T-helper 9 cell (primary cell): Measurements from ENCODE around the gene ZNRD2.
"Not testable (repeated sequence)": the region's sequence is repeated elsewhere in the genome, so short reads cannot be mapped to it uniquely, and the experiment has no call there.

Experiments
- DNase-seq: peaks from one replicate; pipeline ENCODE4 v3.0.0-alpha.2; 2020

ZNRD2 gene

DNA sequence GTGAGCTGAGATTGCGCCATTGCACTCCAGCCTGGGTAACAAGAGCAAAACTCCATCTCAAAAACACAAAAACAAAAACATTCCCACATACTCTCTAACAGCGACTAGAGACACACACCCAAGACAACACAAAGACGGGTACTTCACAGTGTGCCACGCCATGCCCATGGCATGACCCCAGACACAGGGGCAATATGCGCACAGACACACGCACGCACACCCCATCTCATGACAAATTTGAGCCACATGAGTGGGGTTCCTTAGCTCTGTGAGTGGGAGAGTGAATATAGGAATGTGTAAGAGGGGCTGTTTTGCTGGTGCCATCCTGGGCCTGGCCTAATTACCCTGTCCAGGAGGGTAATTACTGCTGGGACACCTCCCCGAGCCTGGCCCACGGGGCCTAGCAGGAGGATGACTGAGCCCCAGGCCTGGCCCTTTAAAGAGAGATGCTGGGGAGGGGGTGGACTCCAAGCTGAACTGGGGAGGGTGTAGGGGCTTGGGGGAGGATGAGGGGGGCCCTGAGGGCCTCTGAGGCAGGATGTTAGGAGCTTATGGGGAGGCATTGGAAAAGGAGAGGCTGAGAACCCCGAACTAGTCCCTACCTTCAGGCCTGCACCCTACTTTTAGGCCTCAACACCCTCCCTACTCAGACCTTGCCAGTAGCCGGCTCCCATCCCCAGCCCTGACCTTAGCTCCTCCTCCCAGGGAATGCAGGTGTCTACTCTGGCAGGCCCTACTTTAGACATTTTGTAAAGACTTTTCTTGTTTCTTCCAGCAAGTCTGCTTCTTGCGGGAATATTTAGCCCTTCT lies 13.6 kb upstream of the ZNRD2 start:
- no peak for DNase-seq

DNA sequence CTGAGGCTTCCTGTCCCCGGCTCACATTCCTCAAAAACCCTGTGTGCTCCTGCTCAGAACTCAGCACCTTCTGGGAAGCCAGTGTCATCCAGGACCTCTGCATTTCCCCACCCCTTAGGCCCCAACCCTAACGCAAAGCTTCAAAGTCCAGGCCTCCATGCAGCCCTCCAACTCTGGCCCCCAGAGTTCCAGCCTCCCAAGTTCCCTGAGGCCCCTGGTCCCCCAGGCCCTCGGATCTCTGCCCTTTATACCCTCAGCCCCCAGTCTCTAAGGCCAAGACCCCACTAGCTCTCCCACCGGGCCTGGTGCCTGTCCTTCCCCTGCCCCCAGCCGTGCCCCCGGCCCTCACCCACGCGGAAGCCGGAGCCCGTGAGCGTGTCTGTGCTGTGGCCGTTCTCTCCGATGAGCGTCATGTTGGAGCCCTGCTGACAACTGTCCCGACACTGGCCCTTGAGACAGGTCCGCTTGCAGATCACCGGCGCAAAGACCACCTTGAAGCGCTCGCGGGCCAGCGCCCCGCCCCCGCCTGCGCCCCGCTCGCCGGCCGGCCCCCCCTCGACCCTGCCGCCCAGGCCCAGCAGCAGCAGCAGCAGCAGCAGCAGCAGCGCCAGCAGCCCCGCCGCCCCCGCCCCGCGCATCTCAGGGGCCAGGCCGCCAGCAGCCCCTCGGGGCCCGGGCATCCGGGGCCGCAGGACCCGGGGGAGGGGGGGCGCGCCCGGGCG lies 12.8 kb upstream of the ZNRD2 start:
- DNase-seq = no peak

DNA sequence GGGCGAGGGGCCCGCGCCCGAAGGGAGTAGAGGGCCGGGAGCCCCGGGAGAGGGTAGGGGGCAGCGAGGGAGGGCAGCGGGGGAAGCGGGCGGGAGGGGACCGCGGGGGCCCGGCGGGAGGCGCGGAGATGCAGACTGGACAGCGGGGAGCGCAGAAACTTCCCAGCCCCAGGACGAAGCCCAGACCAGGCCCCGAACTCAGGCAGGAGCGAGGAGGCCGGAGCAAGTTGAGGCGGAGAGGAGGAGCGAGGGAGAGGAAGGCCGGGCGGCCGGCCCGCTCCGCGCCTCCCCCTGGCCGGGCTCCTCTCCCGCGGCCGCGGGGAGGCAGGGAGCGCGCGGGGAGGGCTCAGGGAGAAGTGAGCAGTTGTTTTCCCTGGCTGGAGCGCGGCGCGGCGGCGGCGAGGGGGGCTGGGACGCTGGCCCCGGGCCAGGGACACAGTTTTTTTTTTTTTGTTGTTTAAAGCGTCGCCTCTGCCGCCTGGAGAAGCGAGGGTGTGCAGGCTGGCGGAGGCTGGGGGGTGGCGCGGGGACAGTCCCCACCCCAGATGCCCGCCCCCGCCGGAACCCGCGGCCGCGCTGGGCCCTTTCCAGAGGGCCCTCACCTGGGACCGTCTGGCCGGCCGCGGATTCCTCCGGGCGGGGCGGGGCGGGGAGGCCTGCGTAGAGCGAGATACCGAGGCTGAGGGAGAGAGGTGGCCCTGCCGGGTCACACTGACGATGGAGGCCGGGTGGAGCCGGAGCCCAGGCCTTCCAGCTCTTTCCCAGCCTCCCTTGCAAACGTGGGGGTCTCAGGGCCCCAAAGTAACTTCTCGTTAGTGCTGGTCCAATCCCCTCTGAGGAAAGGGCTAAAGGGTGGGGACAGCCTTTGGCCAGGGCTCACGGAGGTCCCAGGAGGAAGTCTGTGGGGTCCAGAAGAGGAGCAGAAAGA lies 12.0 kb upstream of the ZNRD2 start, which contains the start of gene LTBP3:
Gene LTBP3 (minus strand): TSS at position 358 of the 928 bp plus-strand sequence. CDS start 400 bp downstream, outside the sequence.
- peak; percentile 38 for DNase-seq

DNA sequence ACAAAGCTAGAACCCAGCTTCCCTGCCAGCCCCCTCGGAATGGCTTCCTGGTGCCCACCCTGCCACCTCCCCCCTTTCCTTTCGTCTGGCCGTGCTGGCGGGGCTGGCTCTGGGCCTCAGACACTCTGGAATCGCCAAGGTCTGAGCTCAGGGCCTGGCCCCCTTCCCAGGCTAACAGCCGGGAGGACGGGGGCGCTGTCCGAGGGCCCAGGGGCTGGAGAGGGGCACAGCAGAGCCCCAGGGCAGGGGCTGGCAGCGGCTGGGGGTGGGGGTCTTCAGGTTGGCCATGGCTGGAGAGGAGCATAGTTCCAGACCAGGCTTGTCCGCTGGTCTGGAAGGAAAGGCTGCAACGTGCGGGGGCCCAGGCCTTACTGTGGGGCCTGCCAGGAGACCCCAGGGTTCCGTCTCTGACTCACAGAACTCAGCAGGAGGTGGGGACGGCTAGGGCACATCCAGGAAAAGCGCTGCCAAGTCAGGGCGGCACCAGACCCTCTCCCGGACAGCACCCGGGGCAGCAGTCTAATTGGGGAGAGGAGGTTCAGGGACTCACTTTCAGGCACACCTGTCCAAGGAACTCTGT lies 11.3 kb upstream of the ZNRD2 start:
- no peak for DNase-seq

DNA sequence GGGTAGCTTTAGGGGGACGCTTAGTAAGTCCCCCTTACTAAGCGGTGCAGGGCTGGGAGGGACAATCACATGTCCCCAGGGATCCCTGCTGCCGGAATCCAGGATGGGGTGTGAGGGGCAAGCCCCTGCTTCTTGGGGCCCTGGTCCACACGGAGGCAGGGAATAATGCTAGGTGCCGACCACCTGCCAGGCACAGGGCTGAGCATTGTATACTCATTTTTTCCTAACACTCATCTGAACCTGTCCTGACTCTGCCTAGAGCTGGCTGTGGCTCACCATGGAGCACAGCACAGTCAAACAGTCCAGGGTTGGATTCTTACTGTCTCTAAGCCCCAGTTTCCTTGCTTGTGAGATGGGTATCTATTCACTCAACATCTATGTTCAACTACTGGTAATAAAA lies 10.7 kb upstream of the ZNRD2 start:
- DNase-seq = no peak

DNA sequence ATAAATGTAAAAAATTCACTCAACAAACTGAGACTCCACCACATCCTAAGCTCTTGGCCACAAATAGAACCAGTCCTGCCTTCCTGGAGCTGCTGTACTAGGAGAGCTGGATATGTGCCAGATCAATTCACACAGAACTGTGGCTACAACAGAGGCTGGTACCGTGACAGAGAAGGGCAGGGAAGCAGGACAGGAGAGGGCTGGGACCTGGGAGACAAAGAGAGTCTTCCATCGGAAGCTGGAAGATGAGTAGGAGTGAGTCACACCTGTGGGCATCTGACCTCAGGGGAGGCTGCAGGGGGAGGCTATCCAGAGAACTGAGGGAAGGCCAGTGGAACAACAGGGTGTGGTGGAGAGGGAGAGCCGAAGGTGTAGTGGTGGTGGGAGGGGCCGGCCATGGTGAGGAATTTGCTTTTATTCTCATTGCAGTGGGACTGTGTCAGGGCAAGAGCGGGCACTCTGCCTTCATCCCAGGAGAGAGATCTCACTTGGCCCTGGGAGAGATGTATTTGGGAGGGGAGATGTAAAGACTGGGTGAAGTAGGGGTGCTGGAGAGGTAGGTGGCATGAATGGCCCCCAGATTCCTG lies 10.2 kb upstream of the ZNRD2 start:
- DNase-seq = no peak

DNA sequence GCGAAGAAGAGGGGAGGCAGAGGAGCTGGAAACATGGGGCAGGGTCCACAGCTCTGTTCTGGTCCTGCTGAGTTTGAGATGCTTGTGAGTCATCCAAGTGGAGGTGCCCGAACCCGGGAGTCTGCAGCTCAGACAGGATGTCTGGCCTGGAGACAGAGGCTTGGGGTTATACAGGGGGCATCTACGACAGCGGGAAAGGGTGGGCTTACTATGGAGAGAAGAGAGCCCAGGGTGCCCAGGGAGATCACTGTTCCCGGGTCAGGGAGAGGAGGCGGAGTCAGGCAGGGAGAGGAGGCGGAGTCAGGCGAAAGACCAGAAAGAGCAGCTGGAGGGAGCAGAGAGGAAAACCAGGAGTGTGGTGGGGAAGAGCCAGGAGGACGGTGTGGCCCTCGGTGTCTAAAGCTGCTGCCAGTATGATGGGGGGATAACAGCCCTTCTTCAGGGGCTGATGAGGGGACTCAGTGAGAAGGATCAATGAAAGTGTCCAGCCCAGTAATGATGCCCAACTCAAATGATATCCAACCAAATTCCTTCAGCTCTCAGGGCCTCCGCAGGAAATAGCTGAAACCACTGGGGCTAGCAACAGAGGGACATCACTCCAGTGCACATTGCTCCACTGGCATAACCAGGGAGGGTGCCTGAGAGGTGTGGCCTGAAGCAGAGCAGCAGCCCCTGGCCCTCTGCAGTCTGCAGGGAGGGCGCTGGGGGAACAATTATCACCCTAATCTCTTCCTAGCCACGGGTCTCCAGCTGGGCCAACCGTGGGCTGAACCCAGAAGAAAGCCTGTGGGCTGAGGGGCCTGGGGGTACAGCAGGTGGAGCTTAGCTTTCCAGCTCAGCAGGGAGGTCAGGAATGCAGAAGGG lies 9.5 kb upstream of the ZNRD2 start:
- DNase-seq = no peak

DNA sequence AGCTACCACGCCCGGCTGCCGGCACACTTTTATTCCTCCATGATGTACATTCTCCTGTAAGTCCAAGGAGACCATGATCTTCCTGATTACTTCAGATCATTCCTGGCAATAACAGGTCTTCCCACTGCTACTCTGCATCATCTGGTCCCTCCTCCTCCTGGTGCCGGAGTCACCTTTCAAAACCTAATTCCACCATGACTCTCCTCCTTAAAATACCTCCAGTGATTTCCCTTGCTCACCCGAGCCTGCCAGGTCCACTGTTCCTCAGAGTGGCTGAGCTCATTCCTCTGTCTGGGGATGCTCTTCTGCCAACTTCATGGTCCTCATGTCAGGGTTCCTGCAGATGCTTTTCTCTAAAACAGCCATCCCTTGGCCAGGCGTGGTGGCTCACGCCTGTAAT lies 8.3 kb upstream of the ZNRD2 start:
- DNase-seq = no peak

DNA sequence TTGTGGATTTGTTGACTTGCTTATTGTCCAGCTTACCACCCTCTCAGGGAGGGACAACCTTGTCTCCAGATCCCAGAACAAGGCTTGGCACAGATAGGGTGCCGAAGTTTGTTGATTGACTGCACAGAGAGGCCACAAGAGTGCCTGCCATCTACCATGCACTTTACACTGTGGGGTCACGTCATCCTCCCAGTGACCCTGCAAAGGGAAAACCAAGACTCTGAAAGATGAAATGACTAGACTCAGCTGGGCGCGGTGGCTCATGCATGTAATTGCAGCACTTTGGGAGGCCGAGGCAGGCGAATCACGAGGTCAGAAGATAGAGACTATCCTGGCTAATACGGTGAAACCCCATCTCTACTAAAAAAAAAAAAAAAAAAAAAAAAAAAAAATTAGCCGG lies 7.5 kb upstream of the ZNRD2 start:
- DNase-seq = no peak

DNA sequence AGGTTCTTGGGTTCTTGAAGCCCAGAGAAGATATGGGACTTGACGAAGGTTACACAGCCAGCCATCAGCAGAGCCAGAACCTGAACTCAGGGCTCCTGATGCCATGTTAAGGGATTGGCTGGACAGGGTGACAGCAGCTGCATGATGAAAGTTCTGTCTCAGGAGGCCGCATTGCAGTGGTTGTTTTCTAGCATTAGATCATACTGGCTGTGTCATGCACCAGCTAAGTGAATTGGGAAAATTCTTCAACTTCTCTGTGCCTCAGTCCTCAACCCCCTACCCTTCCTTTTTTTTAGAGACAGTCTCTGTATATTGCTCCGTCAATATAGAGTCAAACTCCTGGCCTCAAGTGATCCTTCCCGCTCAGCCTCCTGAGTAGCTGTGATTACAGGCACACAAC lies 6.7 kb upstream of the ZNRD2 start:
- DNase-seq = no peak

DNA sequence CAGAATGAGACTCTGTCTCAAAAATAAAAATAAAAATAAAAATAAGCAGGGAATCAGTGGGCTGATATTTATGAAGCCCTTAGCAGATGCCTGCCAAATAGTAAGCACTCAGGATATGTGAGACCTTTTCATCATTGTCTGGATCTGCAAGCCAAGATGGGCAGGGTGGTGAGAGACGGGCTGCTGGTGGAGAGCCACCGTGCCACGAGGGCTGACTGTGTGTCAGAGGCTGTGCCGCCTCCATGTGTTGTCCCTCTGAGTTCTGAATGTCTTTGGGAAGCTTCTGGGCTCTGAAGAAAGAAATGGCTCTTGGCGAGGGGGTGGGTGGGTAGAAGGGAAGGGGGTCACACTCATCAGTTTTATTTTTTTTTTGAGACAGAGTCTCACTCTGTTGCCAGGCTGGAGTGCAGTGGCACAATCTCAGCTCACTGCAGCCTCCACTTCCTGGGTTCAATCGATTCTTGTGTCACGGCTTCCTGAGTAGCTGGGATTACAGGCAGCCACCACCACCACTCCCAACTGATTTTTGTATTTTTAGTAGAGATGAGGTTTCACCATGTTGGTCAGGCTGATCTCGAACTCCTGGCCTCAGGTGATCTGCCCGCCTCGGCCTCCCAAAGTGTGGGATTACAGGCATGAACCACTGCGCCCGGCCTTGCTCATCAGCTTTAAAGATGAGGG lies 5.3 kb upstream of the ZNRD2 start:
- not testable (repeated sequence) for DNase-seq

DNA sequence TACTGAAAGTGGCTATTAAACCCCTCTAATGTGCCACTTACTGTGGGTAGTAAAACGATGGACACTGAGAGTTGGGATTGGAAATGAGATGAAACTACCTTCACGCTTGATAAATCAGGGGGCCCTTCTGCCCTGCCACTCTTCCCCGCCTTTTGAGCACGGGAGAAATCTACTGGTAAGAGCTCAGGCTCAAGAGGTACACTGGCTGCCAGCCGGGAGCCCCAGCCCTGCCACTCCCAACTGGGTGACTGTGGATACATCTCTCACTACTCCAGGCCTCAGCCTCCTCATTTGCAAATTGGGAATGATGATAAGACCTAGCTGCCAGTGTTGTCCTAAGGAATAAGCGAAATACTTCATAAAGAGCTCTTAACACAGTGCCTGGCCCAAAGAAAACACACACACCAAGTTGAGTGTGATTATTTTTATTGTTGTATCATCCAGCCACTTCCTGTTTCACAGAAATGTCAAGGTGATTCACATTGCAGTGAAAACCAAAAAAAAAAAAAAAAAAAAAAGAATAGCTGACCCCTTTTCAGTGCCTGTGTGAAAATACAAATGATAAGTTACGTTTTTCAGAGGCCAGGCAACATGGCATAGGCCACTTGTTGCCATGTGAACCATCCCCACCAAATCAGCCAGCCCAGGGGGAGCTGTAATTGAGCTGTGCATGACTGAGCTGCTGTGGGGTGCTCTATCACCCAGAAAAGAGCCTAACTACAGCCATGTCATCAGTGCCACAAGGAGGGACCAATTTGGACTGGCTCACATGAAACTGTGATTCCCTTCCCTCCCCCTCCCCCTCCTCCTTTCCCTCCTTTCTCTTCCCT lies 4.4 kb upstream of the ZNRD2 start:
- DNase-seq = peak; percentile 29

DNA sequence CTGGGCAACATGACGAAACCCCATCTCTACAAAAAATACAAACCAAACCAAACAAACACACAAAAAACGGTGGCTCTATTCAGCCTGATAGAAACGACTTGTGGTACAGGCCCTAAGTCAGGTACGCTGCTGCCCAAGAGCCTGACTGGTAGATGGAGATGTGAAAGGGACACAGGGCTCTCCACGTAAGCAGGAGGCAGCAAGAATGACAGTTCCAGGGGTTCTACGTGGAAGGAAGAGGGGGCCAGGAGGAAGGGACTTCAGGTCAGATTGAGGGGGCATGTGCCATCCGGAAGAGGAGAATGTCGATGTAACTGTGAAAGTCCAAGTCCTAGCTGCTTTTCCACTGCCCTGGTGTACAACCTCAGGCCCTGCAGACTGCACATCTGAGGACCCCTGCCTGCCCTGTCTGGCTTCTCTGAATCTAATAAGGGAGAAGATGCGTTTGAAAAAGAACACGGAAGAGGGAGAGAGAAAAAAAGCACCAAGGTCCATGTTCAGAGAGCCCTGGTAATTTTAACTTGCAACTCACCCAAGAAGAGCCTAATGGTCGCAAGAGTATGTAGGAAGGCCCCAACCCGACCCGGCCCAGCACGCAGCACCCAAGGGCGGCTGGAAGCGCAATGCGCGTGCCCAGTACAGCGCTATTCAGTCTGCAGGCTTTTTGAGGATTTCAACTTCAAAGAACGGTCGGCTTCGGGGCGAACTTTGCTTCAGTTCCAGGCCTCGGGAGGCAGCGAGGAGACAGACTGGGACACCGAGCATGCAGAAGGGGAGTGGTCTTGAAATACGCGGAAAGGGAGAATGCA lies 909 bp upstream of the ZNRD2 start:
- no peak for DNase-seq

DNA sequence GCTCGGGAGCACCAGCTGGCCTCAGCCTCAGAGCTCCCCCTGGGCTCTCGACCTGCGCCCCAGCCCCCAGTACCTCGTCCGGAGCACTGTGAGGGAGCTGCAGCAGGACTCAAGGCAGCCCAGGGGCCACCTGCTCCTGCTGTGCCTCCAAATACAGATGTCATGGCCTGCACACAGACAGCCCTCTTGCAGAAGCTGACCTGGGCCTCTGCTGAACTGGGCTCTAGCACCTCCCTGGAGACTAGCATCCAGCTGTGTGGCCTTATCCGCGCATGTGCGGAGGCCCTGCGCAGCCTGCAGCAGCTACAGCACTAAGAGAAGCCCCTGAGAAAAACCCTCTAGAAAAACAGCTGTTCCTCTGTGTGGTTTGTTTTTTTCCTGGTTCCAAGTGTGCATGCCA lies 1.1 kb downstream of the ZNRD2 start:
- DNase-seq = no peak

DNA sequence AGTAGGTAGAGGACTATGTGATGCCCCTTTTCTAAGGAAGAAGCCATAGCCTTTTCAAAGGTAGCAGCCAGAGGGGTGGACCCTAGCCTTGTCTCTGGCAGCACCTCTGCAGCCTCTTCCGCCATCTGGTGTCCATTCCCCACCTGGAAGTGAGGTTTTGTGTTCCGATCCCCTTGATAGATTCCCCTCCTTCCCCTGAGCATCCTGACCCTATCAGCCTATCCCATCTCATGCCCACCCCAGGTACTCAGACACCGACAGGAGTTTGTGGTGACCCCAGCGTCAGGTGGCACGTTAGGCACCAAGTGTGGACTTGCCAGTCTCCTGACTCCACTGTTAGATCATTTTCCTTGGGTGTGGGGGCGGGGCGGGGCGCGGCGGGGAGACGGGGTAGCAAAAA lies 1.7 kb downstream of the ZNRD2 start:
- no peak for DNase-seq

DNA sequence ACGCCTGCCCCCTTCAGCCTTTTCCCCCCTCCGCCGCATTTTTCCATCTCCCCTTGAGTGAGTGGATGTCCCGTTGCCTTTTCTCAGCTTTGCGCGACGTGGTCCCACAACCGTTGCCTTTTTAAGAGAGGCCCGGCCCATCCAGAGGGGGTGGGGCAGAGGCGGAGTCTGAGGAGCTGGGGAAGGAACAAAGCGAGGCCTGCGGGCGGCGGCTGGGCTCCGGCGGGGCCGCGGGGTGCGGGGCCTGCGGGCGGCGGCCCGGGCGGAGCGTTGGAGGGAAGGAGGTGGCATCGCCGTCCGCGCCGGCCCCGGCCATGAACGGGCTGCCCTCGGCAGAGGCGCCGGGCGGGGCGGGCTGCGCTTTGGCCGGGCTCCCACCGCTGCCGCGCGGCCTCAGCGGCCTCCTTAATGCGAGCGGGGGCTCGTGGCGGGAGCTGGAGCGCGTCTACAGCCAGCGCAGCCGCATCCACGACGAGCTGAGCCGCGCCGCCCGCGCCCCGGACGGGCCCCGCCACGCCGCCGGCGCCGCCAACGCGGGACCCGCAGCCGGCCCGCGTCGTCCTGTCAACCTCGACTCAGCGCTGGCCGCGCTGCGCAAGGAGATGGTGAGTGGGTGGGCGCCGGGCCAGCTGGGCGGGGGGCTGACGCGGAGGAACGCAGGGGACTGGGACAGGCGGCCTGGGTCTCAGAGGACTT lies 2.2 kb downstream of the ZNRD2 start, which contains the start of gene FAM89B:
Gene FAM89B (plus strand): TSS at position 183 of the 696 bp plus-strand sequence. CDS start 132 bp downstream, at position 315.
- DNase-seq = peak; percentile 84

DNA sequence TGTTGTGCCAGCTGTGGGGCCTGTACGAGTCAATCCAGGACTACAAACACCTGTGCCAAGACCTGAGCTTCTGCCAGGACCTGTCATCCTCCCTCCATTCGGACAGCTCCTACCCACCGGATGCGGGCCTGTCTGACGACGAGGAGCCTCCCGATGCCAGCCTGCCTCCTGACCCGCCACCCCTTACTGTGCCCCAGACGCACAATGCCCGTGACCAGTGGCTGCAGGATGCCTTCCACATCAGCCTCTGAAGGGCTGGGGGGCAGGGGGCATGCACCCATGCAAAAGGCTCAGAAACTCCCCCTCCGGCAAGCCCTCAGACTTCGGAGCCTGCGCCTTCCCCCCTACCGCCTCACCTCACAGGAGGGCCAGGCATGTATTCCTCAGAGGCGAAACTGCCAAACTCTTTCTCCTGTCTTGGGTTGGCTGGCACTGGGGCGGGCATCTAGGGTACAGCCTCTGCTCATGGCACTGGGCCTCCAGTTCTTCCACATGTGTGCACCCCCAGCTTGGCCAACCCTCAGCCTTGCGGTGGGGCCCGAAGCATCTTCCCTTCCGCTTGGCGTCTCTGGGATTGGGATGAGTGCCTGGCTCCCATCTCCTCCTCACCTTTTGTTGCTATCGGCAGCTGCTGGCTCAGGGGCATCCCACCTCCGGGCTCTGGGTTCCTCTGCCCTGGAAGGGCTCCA lies 3.3 kb downstream of the ZNRD2 start:
- no peak for DNase-seq
